NCI-H510A (cell line): ENCODE results near the gene BHLHE41.
A peak's percentile ranks its signal among the peaks of the same experiment; 100 is the strongest.

ENCODE experiments used
- DNase-seq: peaks from one replicate; lab custom pipeline; 2025; lab: John Stamatoyannopoulos, UW

BHLHE41 gene

DNA sequence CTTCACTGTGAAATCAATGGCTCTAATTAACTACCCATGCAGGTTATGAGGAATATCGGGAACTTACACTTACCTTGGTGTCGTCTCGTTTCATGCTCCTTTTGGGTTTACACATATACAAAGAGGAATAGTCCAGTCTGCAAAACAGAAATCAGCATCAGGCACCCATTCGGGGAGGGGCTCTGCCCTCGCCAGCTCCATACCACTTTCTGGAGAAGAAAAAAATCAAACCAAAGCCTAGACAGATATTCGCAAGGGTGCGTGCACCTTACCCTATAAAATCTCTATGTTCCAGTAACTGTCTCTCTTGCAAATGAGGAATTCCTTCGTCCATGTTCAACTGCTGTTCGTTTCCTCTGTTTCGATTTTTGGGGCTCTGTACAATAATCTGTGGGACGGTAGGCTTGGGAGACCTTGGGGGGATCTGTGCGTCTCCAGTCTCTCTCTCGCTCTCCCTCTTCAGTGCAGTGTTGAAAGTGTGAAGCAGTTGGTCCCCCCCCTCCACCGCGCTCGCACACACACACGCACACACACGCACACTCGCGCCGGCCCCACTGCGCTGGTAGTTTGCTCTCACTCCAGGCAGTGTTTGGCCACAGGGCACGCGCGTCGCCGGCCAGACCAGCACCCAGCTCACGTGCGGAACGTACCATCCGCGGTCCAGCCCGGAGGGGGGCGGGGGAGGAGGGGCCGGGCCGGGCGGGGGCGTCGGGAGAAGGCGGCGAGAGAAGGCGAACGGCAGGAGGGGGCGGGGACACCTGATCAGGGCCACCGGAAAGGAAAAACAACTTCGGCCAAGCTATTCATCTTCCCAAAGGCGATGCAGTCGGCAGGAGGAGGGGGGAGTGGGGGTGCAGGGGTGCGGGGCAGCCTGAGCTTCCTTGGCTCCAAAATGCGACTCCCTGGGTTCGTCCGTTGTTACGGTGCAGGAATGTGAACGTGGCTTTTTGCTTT is at the start of gene BHLHE41:
Gene BHLHE41, minus strand, starts transcription at position 592 of the 954 bp plus-strand sequence. Its CDS starts 258 bp downstream, at position 334.
- peak; percentile 30 for DNase-seq

DNA sequence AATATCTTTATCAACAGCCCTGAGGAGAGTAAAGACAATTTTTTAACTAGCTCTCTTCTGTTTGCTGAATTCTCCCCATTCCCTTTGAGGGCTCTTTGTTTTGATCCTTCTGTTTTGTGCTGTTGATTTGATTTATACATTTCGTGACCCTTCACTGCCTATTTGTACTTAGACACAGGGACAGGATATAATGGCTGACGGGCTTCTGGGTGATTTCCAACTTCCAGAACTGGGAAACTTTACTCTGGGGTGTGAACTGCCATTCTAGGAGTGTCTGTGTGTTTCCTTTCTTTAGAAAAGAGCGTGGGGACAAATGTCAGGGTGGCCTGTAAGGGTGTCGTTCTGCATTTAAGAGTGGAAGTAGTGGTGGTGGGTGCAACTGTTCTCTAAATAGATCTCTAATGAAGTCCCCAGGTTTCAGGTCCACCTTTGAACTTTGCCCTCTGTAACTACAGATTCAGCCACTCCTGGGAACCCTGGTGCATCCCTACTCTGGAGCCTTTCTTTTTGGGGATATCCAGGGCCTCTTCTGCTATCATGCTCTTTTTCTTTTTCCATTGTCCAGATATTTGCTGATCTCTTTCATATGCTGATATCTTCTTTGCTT is 48.2 kb upstream of the BHLHE41 start:
- DNase-seq, result no peak

DNA sequence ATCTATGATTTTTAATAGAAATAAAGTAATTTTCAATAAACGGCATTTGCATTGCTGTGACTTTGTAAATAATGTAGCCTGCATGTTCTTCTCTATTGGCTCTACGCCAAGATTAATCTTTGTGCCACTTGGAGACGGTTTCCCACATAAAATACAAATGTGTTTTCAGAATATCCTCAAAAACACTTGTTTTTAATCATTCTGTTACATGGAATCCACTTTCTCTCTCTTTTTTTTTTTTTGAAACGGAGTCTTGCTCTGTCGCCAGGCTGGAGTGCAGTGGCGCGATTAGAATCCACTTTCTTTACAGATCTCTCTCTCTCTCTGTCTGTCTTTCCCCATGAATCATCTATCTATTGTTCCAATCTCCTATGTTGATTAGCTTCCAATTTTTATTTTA is 47.7 kb upstream of the BHLHE41 start:
- no peak for DNase-seq

DNA sequence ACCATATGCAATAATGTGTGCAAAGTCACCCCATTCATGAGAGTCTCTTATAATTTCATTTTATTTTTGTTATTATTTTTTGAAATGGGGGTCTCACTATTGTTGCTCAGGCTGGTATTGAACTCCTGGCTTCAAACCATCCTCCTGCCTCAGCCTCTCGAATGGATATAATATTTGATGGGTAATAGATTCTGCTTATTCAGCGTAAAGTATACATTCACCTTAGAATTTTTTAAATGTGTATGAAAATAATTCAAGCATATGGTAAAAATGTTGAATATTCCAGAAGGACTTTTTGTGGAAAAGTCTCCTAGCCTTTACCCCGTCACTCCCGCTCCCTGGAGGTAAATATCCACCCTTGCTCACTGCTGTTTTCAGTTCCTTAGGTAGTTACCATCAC is 47.2 kb upstream of the BHLHE41 start:
- no peak for DNase-seq

DNA sequence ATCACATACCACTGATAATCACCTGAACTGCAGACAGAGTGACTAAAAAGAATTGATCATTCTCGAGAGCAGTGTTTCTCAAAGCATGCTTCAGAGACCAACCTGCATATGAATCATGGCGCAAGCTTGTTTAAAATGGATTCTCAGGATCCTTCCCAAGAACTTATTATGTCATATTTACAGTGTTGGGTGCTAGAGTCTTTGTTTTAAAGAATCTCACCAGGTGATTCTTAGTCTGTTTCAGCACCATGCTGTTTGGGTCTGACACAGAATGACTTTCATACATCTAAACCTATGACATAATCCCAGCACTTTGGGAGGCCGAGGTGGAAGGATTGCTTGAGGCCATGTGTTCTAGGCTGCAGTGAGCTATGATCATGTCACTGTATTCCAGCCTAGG is 39.3 kb upstream of the BHLHE41 start:
- DNase-seq, result no peak

DNA sequence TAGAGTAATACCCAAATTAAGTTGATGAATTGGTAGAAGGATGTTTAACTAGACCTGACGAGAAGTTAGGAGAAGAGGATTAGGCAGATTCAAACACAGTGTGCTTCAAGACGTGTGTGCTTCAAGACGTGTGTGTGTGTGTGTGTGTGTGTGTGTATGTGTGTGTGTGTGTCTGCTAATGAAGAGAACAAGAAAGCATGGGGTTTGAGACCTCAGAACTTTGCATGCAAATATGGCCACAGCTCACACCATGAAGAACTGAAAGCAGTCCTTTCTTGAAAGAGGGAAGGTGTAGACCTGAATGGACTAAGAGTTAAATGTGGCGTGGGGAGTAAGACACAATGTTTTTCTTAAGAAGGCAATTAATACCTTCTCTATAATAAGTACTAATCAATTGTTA is 38.1 kb upstream of the BHLHE41 start:
- DNase-seq, result no peak

DNA sequence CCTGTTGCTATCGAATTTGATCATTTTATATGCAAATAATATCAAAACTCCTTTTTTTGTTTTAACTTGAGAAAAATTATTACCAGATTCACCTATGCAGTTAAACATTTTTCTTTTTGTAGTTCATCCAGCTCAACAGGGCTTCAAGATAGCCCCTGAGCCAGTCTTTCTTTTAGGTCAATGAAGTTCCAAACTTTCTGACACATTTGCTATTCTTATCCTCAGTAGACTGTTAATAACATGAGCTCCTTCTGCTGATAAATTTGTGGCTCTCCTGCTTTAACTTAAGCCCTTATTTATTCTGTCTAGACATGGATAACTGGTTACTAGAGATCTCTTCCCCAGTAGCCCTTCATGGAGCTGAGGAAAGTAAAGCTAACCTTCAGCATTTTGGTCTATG is 37.3 kb upstream of the BHLHE41 start:
- DNase-seq, result no peak

DNA sequence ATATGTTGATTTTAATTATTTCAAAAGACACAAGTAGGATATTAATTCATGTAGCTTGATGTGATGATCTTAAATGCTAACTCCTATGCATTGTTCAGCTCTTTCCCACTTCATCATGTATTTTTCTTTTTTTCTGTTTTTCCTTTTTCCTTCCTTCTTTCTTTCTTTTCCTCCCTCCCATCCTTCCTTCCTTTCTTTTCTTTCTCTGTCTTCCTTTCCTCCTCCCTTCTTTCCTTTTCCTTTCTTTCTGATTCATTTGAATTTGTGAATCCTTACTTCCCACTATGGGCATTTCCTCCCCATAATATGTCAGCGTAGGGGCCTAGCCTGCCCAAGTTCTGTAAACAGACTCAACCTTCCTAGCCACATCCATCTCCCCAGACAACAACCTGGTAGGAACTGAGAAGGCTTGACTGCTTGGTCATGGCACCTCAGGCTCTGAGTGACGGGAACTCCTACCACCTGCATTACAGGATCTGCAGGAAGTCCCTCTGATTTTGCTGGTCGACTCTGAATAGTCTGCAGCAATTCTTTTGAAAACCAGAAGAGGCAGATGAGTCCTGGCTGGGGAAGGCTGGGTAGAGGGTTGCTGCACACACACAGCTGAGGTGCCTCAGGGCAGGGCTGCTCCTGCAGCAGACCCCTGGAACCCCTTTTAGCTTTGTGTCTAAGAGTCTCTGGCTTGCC is 33.4 kb upstream of the BHLHE41 start:
- DNase-seq, result no peak

DNA sequence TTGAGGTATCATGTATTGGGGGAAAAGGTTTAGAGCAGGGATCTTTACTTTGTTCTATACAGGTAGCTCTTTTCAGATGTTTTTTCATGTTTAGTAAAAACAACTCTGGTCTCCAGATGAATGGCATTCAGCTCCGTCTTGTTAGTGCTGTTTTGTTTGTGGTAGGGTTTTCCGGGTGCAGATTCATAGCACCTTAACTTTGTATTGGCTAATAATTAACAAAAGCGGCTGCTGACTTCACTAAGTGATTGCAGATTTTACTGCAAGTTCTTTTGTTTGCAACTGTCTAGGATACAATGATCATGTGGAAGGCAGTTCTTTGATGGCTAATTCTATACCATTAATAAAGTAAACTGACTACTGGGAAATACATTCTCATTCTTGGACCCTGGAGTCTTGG is 32.2 kb upstream of the BHLHE41 start:
- no peak for DNase-seq

DNA sequence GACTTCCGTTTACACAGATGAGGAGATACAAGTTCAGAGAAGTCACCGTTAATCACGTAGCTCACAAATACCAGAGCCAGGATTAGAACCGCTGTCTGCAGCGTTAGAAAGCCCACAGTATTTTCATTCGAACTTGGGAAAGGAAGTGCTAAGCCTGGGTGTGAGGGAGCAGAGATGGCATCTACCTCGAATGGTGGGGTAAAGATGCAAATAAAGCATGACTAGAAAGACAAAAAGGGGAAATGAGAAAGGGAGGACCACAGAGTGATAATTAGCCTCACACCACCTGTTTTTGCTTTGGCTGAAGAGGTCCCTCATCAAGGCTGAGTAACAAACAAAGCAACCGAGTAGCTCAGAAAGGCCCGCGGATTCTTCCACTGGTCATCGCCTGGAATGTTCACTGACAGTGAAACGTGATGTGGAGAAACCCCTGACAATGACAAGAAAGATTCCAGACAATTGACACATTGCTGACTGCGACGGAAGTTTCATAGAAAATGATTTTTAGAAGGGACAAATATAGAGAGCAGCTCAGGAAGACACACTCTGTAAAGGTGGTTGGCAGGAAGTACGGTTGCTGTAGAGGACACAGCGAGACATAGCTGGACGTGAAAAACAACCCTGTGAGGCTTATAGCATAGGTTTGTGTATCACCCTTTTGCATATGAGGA is 31.5 kb upstream of the BHLHE41 start:
- no peak for DNase-seq

DNA sequence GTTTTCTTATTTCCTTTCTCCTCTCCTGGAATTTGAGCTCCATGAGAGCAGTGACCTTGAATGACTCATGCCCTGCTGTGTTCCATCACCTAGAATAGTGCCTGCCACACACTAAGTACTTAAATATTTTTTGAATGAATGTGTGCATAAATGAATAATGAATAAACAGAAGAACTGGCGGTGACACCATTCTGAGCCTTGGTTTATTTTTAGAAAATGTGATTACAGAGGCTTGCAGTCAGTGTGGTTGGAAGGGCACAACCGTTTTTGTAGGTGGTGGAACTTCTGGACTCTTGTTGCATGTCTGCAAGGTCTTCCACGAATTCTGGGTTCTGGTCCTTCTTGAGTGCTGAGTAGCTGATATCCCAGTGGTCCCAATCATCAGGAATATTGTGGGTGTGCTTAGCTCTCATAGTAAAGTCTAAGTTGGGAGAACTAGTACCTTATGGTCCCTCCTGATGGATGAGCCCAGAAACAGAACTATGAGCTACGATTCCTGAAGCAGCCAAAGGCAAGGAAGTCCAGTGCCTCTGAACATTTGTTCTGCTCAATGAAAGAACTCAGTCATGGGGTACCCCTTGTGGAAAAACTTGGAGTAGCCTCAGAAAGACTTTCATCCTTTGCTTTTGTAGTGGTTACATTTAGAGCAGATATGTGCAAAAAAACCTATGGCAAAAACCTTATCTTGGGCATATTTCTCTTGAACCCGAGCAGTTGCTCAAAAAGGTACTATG is 28.8 kb upstream of the BHLHE41 start:
- DNase-seq, result no peak

DNA sequence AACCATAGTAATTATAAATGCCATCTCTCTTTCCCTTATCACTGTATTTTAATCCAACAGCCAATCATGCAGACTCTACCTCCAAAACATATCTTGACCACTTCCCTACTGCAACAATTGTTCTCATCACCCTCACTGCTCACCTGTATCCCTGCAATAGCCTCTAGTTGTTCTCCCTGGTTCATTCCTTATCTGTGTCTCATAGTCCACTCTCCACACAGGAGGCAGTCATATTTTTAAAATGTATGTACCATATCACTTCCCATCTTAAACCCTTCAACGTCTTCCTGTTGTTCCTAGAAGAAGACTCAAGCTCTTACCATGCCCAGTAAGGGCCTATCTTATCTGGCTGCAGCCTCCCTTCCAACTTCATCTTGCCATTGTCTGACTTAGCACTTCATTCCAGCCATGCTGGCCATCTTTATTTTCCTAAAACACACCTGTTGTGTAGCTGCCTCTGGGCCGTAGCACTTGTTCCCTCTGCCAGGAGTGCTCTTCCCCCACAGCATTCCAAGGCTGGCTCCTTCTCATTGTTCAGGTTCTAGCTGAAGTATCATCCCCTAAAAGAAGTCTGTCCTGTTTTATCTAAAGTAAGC is 27.8 kb upstream of the BHLHE41 start:
- DNase-seq, result no peak

DNA sequence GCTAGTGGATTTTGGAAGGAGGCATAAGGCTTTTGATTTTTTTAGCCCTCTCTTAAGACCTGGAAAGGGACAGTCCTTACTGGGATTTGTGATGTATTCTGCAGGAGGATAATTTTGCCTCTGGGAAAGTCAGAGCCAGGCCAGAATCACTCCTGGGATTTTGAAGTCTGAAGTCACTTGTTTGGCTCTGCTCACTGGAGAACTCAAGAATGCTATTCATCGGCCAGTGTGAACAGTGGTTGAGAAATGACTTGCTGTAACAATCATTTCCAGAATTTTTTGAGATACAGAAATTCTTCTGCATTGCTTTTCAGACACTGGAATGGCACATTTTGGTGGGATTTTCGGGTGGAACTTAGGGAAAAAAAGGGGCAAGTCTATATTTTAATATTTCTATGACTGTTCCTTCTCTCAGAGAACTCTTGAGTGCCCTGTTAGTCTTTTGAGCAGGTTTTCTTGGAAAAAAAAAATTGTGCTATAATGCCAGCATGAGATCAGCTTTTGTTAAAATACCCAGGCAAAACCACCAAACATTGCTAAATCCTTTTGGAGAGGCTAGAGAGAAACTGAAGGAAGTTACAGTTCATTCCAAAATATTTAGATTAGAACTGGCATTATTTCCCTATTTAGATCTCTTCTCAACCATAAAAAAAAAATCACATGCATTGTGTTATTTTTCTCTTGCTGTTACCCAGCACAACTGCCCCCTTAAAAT is 26.1 kb upstream of the BHLHE41 start:
- no peak for DNase-seq

DNA sequence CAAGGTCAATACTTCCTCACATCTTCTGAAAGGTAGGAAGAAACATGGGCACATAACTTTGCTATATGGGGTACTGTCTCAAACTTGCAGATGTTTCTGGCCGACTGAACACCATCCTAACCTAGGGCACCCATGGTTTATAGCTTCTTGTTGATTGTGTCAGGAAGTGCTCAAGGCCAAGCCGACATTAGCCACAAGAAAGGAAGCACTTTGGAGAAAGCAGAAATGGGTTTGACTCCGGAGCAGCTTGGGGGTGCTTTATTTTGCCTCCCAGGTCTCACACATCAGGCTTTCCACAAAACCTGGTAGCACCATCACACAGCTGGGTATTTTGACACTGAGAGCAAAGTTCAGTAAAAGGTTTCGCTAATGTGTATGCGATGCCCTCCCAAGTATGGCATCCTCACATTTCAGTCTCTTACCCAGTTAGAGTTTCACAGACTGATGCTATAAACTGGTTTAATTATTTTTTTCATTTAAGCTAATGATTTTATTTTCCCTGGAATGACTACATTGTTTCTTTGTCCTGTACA is 25.2 kb upstream of the BHLHE41 start:
- DNase-seq, result no peak

DNA sequence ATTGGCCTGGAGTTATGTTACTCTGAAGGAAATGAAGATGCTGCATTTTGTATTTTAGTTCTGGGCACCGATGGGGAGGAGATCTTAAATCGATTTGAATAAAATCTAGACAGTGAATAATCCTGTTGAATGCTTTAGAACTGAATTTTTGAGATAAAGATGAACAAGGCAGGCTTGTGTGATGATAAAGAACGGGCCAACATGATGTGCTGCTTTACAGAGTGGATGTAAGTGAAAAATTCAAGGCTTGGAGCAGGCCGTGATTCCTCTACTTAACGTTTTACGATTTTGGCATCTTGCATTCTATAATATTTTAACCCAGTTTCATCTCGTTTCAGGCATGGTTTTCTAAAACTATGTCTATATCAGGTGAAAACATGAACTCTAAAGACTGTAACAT is 23.5 kb upstream of the BHLHE41 start:
- no peak for DNase-seq

DNA sequence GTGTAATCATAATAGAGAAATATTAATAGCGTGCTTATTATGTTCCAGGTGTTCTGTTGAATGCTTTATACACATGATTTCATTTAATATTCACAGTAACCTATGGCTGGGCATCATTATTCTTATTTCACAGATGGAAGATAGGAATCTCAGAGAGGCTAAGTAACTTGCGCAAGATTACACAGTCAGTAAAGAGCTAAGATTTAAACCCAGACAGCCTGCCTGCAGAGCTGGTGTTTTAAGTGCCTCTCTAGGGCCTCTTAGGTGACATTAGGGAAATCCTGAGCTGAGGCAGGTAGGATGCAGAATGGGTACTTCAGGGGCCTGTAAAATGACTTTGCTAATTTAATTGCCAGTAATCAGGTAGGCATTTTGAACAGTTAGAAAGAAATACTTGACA is 18.5 kb upstream of the BHLHE41 start:
- no peak for DNase-seq

DNA sequence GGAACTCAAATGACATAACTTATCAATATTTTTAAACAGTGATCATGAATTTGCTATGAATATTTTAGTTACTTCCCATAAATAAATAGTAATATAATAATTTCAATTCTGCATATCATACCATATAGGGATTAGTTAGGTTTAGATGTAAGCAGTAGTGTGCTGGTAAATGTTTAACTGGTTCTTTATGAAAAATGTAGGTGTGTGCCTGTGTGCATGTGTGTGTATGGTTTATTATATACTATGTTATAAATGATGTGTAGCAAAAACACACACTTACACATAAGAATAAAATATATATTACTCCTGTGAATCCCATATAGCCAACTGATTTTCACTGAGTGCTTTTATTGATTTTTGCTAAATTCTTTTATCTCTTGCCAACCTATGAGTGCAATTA is 14.0 kb upstream of the BHLHE41 start:
- no peak for DNase-seq

DNA sequence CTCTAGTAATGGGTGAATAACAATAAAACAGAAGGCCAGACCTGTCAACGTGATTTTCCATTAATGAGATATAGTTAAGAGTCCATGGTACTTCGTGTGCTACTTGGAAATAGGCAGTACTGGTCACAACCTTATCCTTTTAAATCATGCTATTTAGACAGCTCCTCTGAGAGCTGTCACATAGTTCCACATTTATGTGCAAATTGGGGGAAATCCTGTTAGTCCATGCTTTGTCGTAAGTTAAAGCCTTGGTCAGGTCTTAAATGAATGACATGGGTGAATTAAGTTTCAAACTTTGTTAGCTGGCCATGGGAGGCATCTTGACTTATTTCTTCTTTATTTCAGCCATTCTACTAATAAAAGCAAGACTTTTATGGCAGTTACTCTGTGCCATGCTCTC is 11.9 kb upstream of the BHLHE41 start:
- no peak for DNase-seq

DNA sequence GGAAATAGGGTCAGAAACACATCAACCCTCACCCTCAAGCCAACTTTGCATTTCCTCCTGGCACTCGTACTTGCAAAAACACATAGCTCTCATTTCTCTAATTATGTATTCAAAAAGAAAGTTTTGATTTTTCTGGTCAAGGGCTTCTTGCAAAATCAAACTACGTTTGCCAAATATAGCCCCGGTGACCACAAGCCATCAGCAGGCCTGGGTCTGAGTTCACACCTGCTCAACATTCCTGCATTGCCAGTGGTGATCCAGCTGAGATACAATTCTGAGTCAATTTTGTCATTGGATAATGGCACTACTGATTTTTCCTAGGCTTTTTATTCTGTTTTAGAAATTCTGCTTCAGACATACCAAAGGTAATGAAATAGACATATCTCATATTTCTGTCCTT is 10.7 kb upstream of the BHLHE41 start:
- DNase-seq, result no peak

DNA sequence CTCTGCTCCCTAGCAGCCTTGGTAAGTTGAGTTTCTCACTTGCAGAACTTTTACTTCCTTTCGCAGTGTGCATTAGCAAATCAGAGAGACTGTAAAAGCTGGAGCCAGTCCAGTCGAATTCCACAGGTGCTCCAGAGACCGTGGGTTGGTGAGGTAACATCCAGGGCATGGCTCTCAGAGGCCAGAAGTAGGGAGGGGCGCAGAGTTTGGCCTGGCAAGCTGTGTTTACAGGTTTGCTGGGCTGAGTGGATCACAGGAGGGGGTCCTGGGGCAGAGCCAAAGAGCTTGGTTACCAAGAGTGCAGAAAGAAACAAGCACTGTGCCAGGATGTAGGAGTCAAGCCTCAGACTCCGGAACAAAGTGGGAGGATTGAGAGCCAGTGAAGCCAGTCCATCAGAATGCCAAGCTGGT is 10.2 kb upstream of the BHLHE41 start:
- peak; percentile 59 for DNase-seq
